NCI-H524 (cell line): Measurements from ENCODE around the gene SEH1L.
"Not testable (repeated sequence)": the region's sequence is repeated elsewhere in the genome, so short reads cannot be mapped to it uniquely, and the experiment has no call there.

Source experiments
- DNase-seq, 2 experiments: peaks; one replicate each; lab custom pipeline; 2025; lab: John Stamatoyannopoulos, UW

Gene SEH1L

GRCh38 chr18:12947285-12948049 lies at the start of gene SEH1L:
TSS of gene SEH1L (plus strand) at chr18:12948011. CDS start at chr18:12948122, 111 bp downstream.
- DNase-seq = peak; percentile 89 to 93

GRCh38 chr18:12901208-12901607 lies 46.6 kb upstream of the SEH1L start:
- DNase-seq = not testable (repeated sequence)

- DNase-seq = no peak
Measured at GRCh38 chr18:12904012-12904516, 43.7 kb upstream of the SEH1L start.

GRCh38 chr18:12906119-12906518 lies 41.7 kb upstream of the SEH1L start:
- DNase-seq = no peak

- no peak for DNase-seq
Measured at GRCh38 chr18:12906773-12907172, 41.0 kb upstream of the SEH1L start.

- DNase-seq = no peak
Measured at GRCh38 chr18:12907258-12907925, 40.4 kb upstream of the SEH1L start.

GRCh38 chr18:12908706-12909105 lies 39.1 kb upstream of the SEH1L start:
- no peak for DNase-seq

GRCh38 chr18:12911025-12911928 lies 36.5 kb upstream of the SEH1L start:
- DNase-seq = no peak

GRCh38 chr18:12911929-12912703 lies 35.7 kb upstream of the SEH1L start:
- DNase-seq = no peak

GRCh38 chr18:12921178-12921577 lies 26.6 kb upstream of the SEH1L start:
- no peak for DNase-seq

- DNase-seq = no peak
Measured at GRCh38 chr18:12922266-12922665, 25.5 kb upstream of the SEH1L start.

- no peak for DNase-seq
Measured at GRCh38 chr18:12924616-12925015, 23.2 kb upstream of the SEH1L start.

- DNase-seq = no peak
Measured at GRCh38 chr18:12928206-12928605, 19.6 kb upstream of the SEH1L start.

GRCh38 chr18:12928641-12929040 lies 19.2 kb upstream of the SEH1L start:
- DNase-seq = no peak

- DNase-seq = no peak
Measured at GRCh38 chr18:12929477-12930083, 18.2 kb upstream of the SEH1L start.

GRCh38 chr18:12930376-12930775 lies 17.4 kb upstream of the SEH1L start:
- DNase-seq = peak in 1 of 2 experiments; percentile 10

- DNase-seq = no peak
Measured at GRCh38 chr18:12930908-12931307, 16.9 kb upstream of the SEH1L start.

- DNase-seq = no peak
Measured at GRCh38 chr18:12933327-12933726, 14.5 kb upstream of the SEH1L start.

- DNase-seq = peak; percentile 36 to 71
Measured at GRCh38 chr18:12934454-12935071, 13.2 kb upstream of the SEH1L start.

GRCh38 chr18:12939162-12939561 lies 8.6 kb upstream of the SEH1L start:
- DNase-seq = no peak

- no peak for DNase-seq
Measured at GRCh38 chr18:12943215-12943614, 4.6 kb upstream of the SEH1L start.
